HL-60 (cell line): ENCODE measurements around the gene SLC37A2.

ENCODE experiments used
- POLR2AphosphoS5 ChIP-seq: IDR thresholded peaks from 2 replicates; pipeline ENCODE4 v1.6.1; 2012; ENCODE audit warnings: low read depth
- TF ChIP-seq, protein P1 (sequence below): IDR thresholded peaks from one replicate; pipeline ENCODE4 v1.5.1; 2011; ENCODE audit warnings: low read length, control low read depth, inconsistent platforms; ENCODE audit not compliant: insufficient read depth
- TF ChIP-seq, protein P2 (sequence below): IDR thresholded peaks from 2 replicates; pipeline ENCODE4 v1.6.1; 2012; ENCODE audit warnings: low read depth; ENCODE audit not compliant: insufficient replicate concordance

DNA sequence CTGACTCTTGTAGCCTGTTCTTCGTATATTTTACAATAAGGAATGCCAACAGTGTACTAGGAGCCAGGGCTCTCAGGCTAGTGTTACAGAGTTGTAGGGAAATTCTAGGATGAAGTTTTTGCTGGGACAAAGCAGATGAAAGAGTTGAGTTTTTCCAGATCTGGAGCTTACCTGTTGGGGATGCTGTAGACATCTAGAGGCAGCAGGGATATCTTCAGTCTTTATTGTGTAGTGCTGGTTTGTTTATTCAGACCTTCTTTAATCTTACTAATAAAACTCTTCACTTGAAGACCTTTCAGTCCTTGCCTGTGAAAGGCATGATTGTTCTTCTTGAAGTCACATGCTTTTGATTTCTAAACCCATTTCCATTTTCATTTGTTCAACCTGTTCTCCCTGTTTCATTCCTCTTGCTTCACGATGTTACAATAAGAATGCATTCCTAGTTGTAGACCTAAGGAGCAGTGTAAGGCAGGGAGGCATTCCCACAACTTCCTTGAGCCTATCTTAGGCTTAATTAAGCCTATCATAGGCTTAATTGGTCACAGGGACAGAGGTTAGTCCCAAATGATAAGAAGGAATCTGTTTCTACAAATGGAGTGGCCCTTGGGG lies 7.9 kb upstream of the SLC37A2 start:
- TF ChIP-seq, protein P1, sequence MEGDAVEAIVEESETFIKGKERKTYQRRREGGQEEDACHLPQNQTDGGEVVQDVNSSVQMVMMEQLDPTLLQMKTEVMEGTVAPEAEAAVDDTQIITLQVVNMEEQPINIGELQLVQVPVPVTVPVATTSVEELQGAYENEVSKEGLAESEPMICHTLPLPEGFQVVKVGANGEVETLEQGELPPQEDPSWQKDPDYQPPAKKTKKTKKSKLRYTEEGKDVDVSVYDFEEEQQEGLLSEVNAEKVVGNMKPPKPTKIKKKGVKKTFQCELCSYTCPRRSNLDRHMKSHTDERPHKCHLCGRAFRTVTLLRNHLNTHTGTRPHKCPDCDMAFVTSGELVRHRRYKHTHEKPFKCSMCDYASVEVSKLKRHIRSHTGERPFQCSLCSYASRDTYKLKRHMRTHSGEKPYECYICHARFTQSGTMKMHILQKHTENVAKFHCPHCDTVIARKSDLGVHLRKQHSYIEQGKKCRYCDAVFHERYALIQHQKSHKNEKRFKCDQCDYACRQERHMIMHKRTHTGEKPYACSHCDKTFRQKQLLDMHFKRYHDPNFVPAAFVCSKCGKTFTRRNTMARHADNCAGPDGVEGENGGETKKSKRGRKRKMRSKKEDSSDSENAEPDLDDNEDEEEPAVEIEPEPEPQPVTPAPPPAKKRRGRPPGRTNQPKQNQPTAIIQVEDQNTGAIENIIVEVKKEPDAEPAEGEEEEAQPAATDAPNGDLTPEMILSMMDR, result no peak
- TF ChIP-seq POLR2AphosphoS5, result no peak
- TF ChIP-seq, protein P2, sequence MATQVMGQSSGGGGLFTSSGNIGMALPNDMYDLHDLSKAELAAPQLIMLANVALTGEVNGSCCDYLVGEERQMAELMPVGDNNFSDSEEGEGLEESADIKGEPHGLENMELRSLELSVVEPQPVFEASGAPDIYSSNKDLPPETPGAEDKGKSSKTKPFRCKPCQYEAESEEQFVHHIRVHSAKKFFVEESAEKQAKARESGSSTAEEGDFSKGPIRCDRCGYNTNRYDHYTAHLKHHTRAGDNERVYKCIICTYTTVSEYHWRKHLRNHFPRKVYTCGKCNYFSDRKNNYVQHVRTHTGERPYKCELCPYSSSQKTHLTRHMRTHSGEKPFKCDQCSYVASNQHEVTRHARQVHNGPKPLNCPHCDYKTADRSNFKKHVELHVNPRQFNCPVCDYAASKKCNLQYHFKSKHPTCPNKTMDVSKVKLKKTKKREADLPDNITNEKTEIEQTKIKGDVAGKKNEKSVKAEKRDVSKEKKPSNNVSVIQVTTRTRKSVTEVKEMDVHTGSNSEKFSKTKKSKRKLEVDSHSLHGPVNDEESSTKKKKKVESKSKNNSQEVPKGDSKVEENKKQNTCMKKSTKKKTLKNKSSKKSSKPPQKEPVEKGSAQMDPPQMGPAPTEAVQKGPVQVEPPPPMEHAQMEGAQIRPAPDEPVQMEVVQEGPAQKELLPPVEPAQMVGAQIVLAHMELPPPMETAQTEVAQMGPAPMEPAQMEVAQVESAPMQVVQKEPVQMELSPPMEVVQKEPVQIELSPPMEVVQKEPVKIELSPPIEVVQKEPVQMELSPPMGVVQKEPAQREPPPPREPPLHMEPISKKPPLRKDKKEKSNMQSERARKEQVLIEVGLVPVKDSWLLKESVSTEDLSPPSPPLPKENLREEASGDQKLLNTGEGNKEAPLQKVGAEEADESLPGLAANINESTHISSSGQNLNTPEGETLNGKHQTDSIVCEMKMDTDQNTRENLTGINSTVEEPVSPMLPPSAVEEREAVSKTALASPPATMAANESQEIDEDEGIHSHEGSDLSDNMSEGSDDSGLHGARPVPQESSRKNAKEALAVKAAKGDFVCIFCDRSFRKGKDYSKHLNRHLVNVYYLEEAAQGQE, result no peak
